Hepatocyte (in vitro differentiated cells): Measurements from ENCODE around the gene UBE2U. TPM values are rescaled to one million over a fixed set of nuclear protein-coding genes. Genes with fewer than 3 reads are reported as not detected.

Experiments
- DNase-seq: peaks from one replicate; pipeline ENCODE4 v3.0.0-alpha.2; 2016; ENCODE audit warnings: low spot score
- H2AFZ ChIP-seq: fragments of 200-600 bp; sonication (generic); 2 replicates; pipeline ENCODE4 v1.6.0; 2016; ENCODE audit warnings: antibody characterized with exemption, mild to moderate bottlenecking
- H3K27ac ChIP-seq: fragments of 200-600 bp; sonication (generic); 2 replicates; pipeline ENCODE4 v1.5.1; 2016; ENCODE audit warnings: mild to moderate bottlenecking
- H3K27me3 ChIP-seq: fragments of 200-600 bp; sonication (generic); 2 replicates; pipeline ENCODE4 v1.6.1; 2016
- H3K36me3 ChIP-seq: fragments of 200-600 bp; sonication (generic); replicated peaks from 2 replicates; pipeline ENCODE4 v1.5.1; 2016; ENCODE audit warnings: low read depth; ENCODE audit not compliant: insufficient read depth
- H3K4me1 ChIP-seq: fragments of 200-600 bp; sonication (generic); 2 replicates; pipeline ENCODE4 v1.5.1; 2016; ENCODE audit warnings: mild to moderate bottlenecking, moderate library complexity; ENCODE audit not compliant: insufficient read depth
- H3K4me2 ChIP-seq: fragments of 200-600 bp; sonication (generic); 2 replicates; pipeline ENCODE4 v1.6.0; 2016
- H3K4me3 ChIP-seq: fragments of 200-600 bp; sonication (generic); 2 replicates; pipeline ENCODE4 v1.5.1; 2016; ENCODE audit warnings: mild to moderate bottlenecking
- H3K79me2 ChIP-seq: fragments of 200-600 bp; sonication (generic); 2 replicates; pipeline ENCODE4 v1.6.0; 2017; ENCODE audit warnings: mild to moderate bottlenecking
- H3K9me2 ChIP-seq: fragments of 200-600 bp; sonication (generic); replicated peaks from 2 replicates; pipeline ENCODE4 v1.6.0; 2017; ENCODE audit warnings: mild to moderate bottlenecking; ENCODE audit not compliant: insufficient read depth
- H3K9me3 ChIP-seq: fragments of 200-600 bp; sonication (generic); 2 replicates; pipeline ENCODE4 v1.5.1; 2016; ENCODE audit warnings: low read depth, mild to moderate bottlenecking
- H4K20me1 ChIP-seq: fragments of 200-600 bp; sonication (generic); 2 replicates; pipeline ENCODE4 v1.6.0; 2016; ENCODE audit warnings: mild to moderate bottlenecking; ENCODE audit not compliant: insufficient read depth, poor library complexity, severe bottlenecking
- EZH2 ChIP-seq: fragments of 200-600 bp; sonication (generic); IDR thresholded peaks from 2 replicates; pipeline ENCODE4 v1.6.1; 2016; ENCODE audit warnings: antibody characterized with exemption, mild to moderate bottlenecking, borderline replicate concordance
- EZH2phosphoT487 ChIP-seq: fragments of 200-600 bp; sonication (generic); IDR thresholded peaks from one replicate; pipeline ENCODE4 v1.6.1; 2018; ENCODE audit warnings: antibody characterized with exemption, mild to moderate bottlenecking, low read depth, moderate library complexity; ENCODE audit not compliant: unreplicated experiment, severe bottlenecking
- WGBS: methylation state at CpG from one replicate; pipeline ENCODE4 v1.1.6; 2016; ENCODE audit warnings: low lambda C conversion rate; ENCODE audit errors: missing lambda C conversion rate; 5-methylcytosine and 5-hydroxymethylcytosine counted together
- polyA plus RNA-seq: library from polyadenylated mRNA; unstranded; fragments of >200 nt; fragmentation: Nextera tagmentation; extraction: Ambion mirVana; gene quantifications from 2 replicates; pipeline ENCODE4 v1.2.1, GENCODE V29; 2016
- total RNA-seq: library from RNA; depleted of rRNA; stranded (reverse); fragments of >200 nt; gene quantifications from 2 replicates; pipeline ENCODE4 v1.2.3, GENCODE V29; 2014
- TF ChIP-seq, protein P1 (sequence below): fragments of 200-600 bp; sonication (generic); IDR thresholded peaks from 2 replicates; pipeline ENCODE4 v1.5.1; 2016; ENCODE audit warnings: antibody characterized with exemption, mild to moderate bottlenecking; ENCODE audit not compliant: poor library complexity

The UBE2U gene
- total and polyA plus RNA-seq, 2 experiments from 2014 or later: not detected

DNA sequence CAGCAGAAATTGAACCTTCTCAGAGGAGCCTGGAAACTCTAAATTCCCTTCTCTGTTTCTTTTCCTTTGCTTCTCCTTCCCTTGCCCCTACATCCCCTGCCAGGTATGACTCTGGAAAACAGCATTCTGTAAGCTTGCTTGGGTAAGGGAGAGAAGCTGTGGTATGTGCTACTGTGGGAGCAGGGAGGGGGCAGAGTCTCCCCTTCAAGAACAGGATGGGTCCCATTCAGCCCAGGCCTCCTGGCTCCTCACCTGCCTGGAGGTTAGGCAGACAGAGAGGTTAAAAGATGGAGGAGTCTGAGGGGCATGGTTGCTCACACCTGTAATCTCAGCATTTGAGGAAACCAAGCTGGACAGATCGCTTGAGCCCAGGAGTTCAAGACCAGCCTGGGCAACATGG, 40.6 kb upstream of the UBE2U start:
- Histone ChIP-seq H3K36me3 (no peaks in the 10 kb centered on the region), H2AFZ (no peak overlapping the region), H3K4me3 (no peak overlapping the region), H3K4me1 (peaks cover 11% of the 10 kb centered on the region), H3K9me2 (no peaks in the 10 kb centered on the region), H4K20me1 (no peaks in the 10 kb centered on the region), H3K4me2 (no peak overlapping the region), H3K27ac (no peak overlapping the region), H3K9me3 (no peaks in the 10 kb centered on the region), H3K27me3 (no peaks in the 10 kb centered on the region), H3K79me2 (no peaks in the 10 kb centered on the region)
- no peak for DNase-seq
- WGBS: 100% methylated on average over 1 of the region's 1 CpG
- TF ChIP-seq, protein P1, sequence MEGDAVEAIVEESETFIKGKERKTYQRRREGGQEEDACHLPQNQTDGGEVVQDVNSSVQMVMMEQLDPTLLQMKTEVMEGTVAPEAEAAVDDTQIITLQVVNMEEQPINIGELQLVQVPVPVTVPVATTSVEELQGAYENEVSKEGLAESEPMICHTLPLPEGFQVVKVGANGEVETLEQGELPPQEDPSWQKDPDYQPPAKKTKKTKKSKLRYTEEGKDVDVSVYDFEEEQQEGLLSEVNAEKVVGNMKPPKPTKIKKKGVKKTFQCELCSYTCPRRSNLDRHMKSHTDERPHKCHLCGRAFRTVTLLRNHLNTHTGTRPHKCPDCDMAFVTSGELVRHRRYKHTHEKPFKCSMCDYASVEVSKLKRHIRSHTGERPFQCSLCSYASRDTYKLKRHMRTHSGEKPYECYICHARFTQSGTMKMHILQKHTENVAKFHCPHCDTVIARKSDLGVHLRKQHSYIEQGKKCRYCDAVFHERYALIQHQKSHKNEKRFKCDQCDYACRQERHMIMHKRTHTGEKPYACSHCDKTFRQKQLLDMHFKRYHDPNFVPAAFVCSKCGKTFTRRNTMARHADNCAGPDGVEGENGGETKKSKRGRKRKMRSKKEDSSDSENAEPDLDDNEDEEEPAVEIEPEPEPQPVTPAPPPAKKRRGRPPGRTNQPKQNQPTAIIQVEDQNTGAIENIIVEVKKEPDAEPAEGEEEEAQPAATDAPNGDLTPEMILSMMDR: no peak
- TF ChIP-seq EZH2 (no peak), EZH2phosphoT487 (no peak)

DNA sequence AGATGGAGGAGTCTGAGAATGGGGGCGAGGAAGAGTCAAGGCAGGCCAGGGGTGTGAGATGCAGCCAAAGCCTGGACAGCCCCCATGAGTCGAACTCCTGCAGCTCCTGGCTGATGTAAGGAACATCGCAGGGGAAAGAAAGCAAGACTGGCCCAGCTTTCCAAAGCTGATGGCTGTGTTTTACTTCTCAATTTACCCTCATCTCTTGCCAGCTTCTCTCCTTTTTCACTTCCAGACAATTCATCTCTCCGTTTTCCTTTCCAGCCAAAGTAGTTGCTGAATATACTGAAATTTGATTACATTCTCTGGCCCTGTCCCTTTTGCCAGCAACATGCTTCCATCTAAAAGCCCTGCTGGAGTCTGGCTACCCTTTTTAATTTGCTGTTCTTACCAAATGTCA, 40.0 kb upstream of the UBE2U start:
- DNase-seq: no peak
- H3K4me3 ChIP-seq: no peak overlapping the region
- 93% methylated on average over 4 of the region's 4 CpGs for WGBS
- no peaks in the 10 kb centered on the region for H3K9me3 ChIP-seq
- H3K79me2 ChIP-seq: no peaks in the 10 kb centered on the region
- TF ChIP-seq EZH2phosphoT487: no peak
- no peak for TF ChIP-seq EZH2
- TF ChIP-seq, protein P1: no peak
- H3K4me2 ChIP-seq: no peak overlapping the region
- H2AFZ ChIP-seq: no peak overlapping the region
- H3K27ac ChIP-seq: no peak overlapping the region
- no peaks in the 10 kb centered on the region for H3K36me3 ChIP-seq
- no peaks in the 10 kb centered on the region for H3K27me3 ChIP-seq
- no peaks in the 10 kb centered on the region for H4K20me1 ChIP-seq
- no peaks in the 10 kb centered on the region for H3K9me2 ChIP-seq
- peaks cover 11% of the 10 kb centered on the region for H3K4me1 ChIP-seq

DNA sequence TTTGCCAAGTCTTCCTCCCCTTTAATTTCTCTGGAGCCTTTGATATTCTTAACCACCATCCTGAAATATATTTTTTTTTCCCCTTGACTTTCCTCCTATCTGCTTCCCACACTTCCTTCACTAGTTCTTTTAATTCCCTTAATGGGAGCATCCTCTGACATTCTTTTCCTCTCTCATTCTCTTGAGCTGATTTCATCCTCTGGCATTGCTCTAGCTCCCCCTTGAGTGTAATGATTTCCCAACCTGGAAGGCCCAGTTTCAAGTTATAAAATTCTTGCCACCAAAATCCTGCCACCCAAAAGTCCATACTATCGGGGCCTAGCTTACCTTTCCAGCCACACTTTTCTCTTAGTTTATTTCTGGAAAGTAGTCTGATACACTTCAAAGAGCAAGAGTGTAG, 39.5 kb upstream of the UBE2U start:
- peaks cover 11% of the 10 kb centered on the region for H3K4me1 ChIP-seq
- no peaks in the 10 kb centered on the region for H3K9me3 ChIP-seq
- no peak overlapping the region for H2AFZ ChIP-seq
- no peak overlapping the region for H3K4me3 ChIP-seq
- no peaks in the 10 kb centered on the region for H3K36me3 ChIP-seq
- 31% methylated on average over 1 of the region's 1 CpG for WGBS
- H3K4me2 ChIP-seq: no peak overlapping the region
- H3K9me2 ChIP-seq: no peaks in the 10 kb centered on the region
- no peaks in the 10 kb centered on the region for H4K20me1 ChIP-seq
- no peaks in the 10 kb centered on the region for H3K27me3 ChIP-seq
- H3K79me2 ChIP-seq: no peaks in the 10 kb centered on the region
- no peak for TF ChIP-seq EZH2
- TF ChIP-seq EZH2phosphoT487: no peak
- TF ChIP-seq, protein P1: peak; percentile 57
- no peak overlapping the region for H3K27ac ChIP-seq
- peak; percentile 26 for DNase-seq

DNA sequence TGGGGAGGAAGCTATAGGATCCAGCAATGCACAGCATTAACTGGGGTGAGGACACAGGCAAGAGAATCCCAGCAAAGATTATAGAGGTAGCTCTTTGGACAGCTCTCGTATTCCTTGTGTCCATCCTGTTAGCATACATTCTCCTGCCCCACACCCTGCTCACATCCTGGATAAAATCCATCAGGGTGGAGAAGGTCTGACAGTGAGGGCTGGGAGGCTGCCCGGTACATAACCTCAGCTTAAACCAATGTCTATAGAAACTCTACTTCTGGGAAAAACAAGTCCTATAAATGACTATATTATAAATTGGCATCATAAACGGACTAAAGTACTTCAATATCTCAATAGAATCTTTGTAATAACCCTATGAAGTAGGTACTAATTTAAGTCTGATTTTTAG, 36.8 kb upstream of the UBE2U start:
- H2AFZ ChIP-seq: no peak overlapping the region
- H3K9me2 ChIP-seq: no peaks in the 10 kb centered on the region
- no peaks in the 10 kb centered on the region for H3K27me3 ChIP-seq
- no peak overlapping the region for H3K4me3 ChIP-seq
- TF ChIP-seq EZH2 (no peak), EZH2phosphoT487 (no peak)
- TF ChIP-seq, protein P1: no peak
- H3K4me2 ChIP-seq: no peak overlapping the region
- WGBS: 89% methylated on average over 3 of the region's 3 CpGs
- no peaks in the 10 kb centered on the region for H3K79me2 ChIP-seq
- DNase-seq: no peak
- no peaks in the 10 kb centered on the region for H3K9me3 ChIP-seq
- no peak overlapping the region for H3K27ac ChIP-seq
- H3K4me1 ChIP-seq: peaks cover 10% of the 10 kb centered on the region
- H4K20me1 ChIP-seq: no peaks in the 10 kb centered on the region
- H3K36me3 ChIP-seq: no peaks in the 10 kb centered on the region
